OCI-M1 (cell line): ENCODE data around the gene PTGS1.
A peak's percentile ranks its signal among the peaks of the same experiment; 100 is the strongest.

Experiments used
- DNase-seq: peaks from one replicate; lab custom pipeline; 2025; lab: John Stamatoyannopoulos, UW

Gene PTGS1

GRCh38 chr9:122374885-122375420 is 4.1 kb downstream of the PTGS1 start:
- peak; percentile 62 for DNase-seq

GRCh38 chr9:122376796-122377195 is 6.0 kb downstream of the PTGS1 start:
- DNase-seq, result no peak

- DNase-seq, result peak; percentile 80
Observed at GRCh38 chr9:122377241-122378164, 6.7 kb downstream of the PTGS1 start.

- DNase-seq, result no peak
Observed at GRCh38 chr9:122378236-122378635, 7.4 kb downstream of the PTGS1 start.

GRCh38 chr9:122379340-122379739 is 8.5 kb downstream of the PTGS1 start:
- DNase-seq, result peak; percentile 51

- no peak for DNase-seq
Observed at GRCh38 chr9:122380293-122380692, 9.5 kb downstream of the PTGS1 start.

GRCh38 chr9:122381206-122381950 is 10.6 kb downstream of the PTGS1 start:
- no peak for DNase-seq

GRCh38 chr9:122382901-122383850 is 12.4 kb downstream of the PTGS1 start:
- no peak for DNase-seq

GRCh38 chr9:122383992-122384461 is 13.2 kb downstream of the PTGS1 start:
- no peak for DNase-seq

GRCh38 chr9:122386311-122386872 is 15.6 kb downstream of the PTGS1 start:
- no peak for DNase-seq

- no peak for DNase-seq
Observed at GRCh38 chr9:122387536-122387935, 16.7 kb downstream of the PTGS1 start.

- no peak for DNase-seq
Observed at GRCh38 chr9:122389195-122389594, 18.4 kb downstream of the PTGS1 start.

- DNase-seq, result peak; percentile 26
Observed at GRCh38 chr9:122389799-122390481, 19.1 kb downstream of the PTGS1 start.

GRCh38 chr9:122392284-122392683 is 21.5 kb downstream of the PTGS1 start:
- no peak for DNase-seq

- no peak for DNase-seq
Observed at GRCh38 chr9:122392714-122393113, 21.9 kb downstream of the PTGS1 start.

- no peak for DNase-seq
Observed at GRCh38 chr9:122393284-122393983, 22.6 kb downstream of the PTGS1 start.

- no peak for DNase-seq
Observed at GRCh38 chr9:122394265-122395125, 23.7 kb downstream of the PTGS1 start.

- no peak for DNase-seq
Observed at GRCh38 chr9:122396614-122397148, 25.9 kb downstream of the PTGS1 start.

GRCh38 chr9:122397749-122398148 is 26.9 kb downstream of the PTGS1 start:
- DNase-seq, result no peak
